ENCODE data around the gene WDR70.

GRCh38 chr5:37662362-37662761 is 283.2 kb downstream of the WDR70 start:
- TF ChIP-seq CTCF (conservative IDR thresholded peaks at IDR 0.05; ENCODE audit: low read length) (no peak), EZH2phosphoT487 (IDR thresholded peaks at IDR 0.05; ENCODE audit: borderline replicate concordance) (no peak)

Data from Loucy (cell line).